ENCODE data around the gene BORCS5.
"Not testable (repeated sequence)": the region's sequence is repeated elsewhere in the genome, so short reads cannot be mapped to it uniquely, and the experiment has no call there.

The BORCS5 gene

DNA sequence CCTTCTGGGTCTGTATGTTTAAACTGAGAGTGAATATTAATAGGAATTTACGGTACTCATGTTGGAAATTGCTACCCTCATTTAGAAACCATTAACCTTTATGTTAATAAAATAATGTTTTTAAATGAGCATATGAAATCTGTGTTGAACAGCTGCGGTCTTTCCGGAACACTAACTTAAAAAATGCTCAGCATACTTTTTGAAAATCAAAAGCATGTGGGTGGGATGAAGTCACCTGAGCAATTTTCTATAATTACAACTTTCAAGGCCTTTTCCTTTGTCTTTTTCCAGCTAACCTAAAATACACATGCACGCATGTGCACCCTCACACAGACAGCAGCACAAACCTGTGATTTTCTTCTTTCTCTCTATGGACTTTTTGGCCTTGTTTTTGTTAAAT lies 39.8 kb downstream of the BORCS5 start:
- DNase-seq, result no peak

DNA sequence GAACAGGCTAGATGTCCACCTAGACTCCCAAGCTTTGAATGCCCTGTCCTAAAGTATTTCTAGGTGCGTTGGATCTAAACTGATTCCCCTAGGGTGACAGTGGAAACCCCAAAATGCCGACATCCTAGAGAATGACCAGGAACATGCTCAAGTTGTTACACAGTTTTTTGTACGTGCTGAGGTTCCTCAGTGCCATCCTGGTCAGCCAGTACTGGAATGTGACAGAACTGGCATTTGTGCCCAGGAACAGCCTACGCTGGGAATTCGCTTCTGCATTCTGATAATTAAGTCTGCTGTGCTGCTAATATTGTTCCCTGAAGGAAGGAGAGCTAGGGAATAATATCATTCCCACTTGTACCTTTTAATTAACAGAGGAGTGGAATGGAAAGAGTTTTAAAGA lies 40.3 kb downstream of the BORCS5 start:
- DNase-seq, result no peak

DNA sequence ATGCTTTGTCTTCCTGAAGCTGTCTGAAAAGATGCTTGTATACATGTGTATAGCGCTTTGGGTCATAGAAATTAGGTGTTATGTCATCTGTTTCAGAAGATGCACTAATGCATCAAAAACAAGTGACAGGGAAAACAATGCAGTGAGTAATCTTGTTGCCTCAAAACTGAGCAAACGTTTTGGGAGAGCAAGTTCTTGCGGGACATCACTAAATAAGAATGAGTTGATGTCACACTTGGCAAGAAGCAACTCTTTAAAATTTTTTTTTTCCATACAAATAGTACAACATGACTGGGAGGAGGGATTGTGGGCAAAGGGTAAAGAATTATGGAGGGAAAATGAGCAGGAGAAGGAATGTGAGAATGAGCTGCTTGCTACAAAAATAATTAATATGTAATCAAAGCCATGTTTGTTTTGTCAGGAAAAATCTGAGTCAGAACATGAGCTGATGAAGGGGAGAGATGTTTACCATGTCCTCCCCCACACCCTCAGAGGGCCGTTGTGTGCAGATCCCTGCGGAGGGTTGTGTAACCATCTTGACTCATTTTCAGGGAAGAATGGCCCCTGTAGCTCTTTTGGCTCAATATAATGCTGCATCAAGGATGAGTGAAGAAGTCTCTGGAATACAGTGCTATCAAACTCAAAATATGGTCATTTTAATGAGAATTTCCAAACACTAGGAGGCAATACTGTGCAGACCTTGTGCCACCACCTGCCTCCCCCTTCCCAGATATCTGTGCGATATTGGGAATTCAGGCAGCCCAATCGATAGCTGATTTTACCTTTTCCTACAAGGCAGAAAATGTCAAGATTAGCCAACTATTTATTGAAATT lies 41.4 kb downstream of the BORCS5 start:
- no peak for DNase-seq

DNA sequence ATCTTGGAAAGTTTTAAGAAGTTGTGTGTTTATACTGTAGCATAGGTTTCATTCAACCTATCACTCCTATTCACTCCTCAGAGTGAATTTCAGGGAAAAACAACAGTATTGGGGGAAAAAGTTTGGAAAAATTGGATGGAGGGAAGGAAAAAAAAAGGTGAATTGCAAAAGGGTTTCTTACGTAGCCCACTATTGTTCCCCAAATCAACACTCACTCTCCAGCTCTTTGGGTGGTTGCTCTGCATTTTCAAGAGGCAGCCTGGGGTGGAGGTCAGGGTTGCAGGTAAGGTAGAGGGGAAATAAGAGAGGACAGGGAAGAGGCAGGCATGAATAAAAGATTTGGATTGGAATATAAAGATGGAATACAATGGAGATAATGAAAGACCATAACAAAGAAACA lies 42.3 kb downstream of the BORCS5 start:
- no peak for DNase-seq

DNA sequence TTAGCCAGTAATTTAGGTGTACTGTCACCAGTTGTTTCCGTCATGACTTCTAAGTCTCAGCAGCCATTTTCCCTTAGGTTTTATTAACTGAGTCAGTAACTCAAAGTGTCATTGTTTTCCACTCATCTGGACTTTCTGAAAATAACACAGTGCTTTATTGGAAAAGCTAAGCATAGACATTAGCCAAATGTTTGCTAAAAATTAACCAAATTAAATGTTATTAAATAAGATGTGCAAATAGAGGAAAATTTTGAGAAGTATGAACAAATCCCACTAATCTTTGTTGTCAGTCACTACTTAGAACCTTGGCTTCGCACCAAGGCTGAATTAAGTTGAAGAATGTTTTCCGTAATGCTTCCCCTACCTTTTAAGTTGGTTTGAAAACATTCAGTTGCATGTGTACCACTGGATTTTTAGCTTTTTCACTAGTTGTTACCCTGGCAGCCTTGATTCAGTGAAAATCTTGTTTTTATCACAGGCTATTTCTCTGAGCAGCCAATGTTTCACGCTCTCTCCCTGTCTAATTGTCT lies 43.0 kb downstream of the BORCS5 start:
- no peak for DNase-seq

DNA sequence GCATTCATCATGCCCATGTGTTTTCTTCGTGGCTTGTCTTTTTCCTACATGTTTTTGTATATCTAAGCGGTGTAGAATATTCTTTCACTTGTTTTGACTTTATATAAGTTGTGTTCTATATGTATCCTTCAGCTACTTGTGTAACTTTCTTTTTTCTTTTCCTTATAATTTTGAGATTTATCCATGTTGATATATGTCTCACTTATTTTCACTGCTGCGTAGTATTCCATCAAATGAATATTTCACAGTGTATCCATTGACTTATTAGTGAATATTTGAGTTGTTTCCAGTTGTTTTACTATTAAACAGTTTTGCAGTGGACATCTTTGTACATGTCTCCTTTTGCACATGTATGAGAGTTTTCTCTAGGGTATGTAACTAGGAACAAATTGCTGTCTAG lies 43.9 kb downstream of the BORCS5 start:
- no peak for DNase-seq

DNA sequence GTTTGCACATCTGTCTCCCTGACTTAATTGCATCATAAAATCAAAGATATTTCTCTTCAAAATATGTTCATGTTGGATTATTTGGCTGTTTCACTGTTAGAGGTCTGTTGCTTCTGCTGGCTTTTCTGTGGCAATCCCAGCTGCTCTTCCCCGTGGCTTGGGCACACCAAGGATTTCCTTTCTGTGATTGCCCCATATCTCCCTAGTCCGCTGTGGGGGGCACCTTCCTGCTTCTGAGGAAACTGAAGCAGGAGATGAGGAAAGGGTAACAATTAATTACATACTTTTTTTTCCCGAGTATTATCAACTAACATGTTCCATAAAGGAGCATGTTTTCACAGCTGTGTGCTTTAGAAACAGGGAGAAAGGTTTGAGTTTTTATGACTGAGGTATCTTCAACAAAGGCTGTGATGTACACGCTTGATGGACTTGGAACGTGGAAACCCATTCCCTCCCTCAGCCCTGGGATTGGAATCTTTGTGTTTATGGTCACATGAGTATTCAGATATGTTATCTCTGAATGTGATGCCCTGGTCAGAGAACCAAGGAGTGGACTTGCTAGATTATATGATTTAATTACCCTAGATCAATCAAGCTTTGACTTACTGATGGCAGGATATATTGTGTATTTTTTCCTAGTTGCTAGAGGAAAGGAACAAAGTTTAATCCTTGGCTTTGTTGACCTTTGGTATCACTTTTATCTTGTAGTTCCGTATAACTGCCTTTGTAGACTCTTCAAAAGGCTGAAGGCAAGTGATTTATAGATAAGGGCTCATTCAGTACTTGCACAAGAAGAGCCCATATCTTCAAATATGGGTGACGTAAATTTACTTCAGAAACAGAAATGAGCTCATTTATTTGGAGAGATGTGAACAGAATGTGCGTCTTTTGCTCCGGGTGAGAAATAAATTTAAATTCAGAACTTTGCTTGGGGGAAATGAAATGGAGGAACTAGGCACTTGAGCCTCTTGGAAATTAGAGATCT lies 46.7 kb downstream of the BORCS5 start:
- no peak for DNase-seq

DNA sequence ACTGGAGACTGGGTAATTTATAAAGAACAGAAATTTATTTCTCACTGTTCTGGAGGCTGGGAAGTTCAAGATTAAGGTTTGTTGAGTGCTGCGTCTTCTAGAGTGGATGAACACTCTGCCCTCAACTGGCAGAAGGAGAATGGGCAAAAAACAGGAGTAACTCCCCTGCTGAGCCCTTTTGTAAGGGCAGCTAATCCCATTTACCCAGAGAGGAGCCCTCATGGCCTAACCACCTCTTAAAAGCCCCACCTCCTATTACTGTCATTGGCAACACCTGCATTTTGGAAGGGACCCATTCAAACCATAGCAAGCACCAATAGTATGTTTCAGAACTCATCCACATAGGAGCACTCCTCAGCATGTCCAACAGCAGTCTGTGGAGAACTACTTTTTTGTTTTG lies 47.4 kb downstream of the BORCS5 start:
- no peak for DNase-seq

DNA sequence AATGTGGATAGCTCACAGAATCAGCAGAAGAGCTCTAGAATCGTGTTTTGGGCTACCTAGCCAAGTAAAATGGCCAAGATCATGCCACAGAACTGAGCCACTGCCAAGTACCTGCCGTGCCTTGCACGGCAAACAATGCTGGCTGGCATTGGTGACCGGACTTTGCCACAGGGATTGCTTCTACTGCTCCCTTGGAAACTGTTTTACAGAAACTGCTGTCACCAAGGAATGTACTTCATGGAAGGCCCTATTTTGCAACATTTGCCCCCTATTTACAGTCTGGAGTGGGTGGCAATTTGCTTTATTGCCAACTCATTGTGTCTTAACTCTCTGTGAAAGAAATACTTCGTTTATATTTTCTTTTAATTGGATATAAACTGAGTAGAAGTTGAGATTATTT lies 49.0 kb downstream of the BORCS5 start:
- peak; percentile 26 for DNase-seq

DNA sequence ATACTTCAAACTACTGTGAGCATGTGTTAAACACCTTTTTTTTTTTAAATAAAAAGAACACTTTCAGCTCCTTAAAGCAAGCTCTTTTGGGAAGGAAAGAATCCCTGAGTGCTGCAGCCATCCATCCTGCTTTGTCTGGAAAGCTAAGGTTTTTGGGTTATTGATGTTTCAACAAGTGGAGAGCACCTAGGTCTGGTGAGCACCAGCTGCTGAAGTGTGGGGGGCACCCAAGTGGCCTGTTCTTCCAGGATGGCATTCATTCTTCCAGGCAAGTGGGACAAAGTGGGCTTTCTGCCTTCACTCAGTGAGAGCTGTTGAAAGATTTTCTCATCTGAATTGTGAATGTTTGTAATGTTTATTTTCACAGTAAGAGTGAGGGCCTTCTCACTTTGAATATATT lies 49.9 kb downstream of the BORCS5 start:
- DNase-seq, result no peak

DNA sequence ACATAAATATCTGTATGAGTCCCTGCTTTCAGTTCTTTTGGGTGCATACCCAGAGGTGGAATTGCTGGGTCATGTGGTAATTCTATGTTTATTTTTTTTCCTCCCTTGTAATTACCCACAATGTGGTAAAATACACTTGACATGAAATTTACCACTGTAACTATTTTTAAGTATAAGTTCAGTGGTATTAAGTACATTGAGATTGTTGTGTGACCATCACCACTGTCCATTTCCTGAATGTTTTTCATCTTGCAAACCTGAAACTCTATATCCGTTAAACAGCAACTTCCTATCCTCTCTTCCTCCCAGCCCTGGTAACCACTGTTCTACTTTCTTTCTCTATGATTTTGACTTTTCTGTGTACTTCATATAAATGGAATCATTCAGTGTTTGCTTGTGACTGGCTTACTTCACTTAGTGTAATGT lies 51.4 kb downstream of the BORCS5 start:
- no peak for DNase-seq

DNA sequence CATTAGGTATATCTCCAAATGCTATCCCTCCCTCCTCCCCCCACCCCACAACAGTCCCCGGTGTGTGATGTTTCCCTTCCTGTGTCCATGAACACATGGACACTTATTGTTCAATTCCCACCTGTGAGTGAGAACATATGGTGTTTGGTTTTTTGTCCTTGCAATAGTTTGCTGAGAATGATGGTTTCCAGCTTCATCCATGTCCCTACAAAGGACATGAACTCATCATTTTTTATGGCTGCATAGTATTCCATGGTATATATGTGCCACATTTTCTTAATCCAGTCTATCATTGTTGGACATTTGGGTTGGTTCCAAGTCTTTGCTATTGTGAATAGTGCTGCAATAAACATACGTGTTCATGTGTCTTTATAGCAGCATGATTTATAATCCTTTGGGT lies 52.5 kb downstream of the BORCS5 start:
- DNase-seq, result not testable (repeated sequence)

DNA sequence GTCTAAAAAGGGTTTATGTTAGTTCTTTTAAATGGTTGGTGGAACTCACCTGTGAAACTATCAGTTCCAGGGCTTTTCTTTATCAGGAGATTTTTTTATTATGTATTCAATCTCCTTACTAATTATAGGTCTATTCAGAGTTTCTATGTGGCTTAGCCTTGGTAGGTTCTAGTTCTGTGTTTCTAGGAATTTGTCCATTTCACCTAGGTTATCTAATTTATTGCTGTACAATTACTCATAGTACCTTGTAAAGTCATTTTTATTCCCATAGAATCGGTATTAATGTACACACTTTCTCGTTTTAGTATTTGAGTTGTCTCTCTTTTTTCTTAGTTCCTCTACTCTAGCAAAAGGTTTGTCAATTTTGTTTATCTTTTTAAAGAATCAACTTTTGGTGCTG lies 59.0 kb downstream of the BORCS5 start:
- DNase-seq, result no peak

DNA sequence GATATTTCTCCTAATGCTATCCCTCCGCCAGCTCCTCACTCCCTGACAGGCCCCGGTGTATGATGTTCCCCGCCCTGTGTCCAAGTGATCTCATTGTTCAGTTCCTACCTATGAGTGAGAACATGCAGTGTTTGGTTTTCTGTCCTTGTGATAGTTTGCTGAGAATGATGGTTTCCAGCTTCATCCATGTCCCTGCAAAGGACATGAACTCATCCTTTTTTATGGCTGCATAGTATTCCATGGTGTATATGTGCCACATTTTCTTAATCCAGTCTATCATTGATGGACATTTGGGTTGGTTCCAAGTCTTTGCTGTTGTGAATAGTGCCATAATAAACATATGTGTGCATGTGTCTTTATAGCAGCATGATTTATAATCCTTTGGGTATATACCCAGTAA lies 62.3 kb downstream of the BORCS5 start:
- DNase-seq, result not testable (repeated sequence)

DNA sequence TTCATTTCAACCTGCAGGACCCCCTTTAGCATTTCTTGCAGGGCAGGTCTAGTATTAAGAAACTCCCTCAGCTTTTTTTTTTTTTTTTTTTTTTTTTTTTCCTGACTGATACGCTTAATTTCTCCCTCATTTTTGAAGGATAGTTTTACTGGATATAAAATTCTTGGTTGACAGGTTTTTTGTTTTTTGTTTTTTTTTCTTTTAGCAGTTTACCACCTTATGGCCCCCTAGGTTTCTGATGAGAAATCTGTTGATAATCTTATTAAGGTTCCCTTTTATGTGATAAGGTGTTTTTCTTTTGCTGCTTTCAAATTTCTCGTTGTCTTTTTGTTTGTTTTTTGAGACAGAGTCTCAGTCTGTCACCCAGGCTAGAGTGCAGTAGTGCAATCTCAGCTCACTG lies 66.5 kb downstream of the BORCS5 start:
- no peak for DNase-seq

DNA sequence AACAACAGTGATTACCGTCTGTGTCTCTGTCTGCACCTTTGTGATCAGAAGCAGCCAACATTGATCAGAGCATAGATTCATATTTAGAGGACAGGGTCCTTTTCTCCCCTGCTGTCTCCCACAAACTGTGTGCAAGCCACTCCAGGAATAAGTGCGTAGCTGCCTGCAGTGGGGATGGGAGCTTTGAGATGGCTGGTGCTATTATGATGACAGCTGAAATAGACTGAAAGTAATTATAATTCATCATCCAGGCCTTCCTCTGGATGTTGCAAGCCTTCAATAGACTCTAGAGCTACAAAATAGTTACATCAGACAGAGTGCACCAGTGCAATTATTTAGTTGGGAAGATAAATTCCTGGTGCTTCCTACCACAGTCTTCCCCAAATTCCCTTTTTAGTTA lies 68.1 kb downstream of the BORCS5 start:
- no peak for DNase-seq

DNA sequence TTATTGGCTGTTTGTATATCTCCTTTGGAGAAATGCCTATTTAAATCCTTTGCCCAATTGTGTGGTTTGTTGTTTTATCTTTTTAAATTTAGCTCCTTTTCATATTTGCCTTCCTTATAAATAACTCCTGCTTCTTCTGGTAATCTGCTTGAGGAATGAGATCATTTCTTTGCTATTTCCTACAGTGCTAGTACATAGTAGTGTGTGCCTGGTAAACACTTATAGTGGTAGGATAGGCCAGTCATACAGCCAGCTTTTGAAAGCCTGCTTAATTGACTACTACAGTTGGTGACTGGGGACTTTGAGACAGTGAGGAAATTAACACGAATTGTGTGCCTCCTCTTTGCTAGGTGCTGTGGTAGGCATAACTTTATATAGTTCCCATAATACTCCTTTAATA lies 68.7 kb downstream of the BORCS5 start:
- DNase-seq, result no peak

DNA sequence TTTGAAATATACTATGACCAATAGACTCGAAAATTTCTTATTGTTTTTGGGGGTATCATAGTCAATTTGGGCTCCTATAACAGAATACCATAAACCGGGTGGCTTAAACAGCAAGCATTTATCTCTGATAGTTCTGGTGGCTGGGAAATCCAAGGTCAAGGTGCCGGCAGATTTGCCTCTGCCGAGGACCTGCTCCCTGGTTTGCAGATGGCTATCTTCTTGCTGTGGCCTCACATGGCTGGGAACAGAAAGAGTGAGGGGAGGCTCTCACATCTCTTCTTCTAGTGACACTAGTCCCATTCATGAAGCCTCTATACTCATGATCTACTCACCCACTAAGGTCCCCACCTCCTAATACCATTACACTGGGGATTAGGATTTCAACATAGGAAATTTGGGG lies 70.7 kb downstream of the BORCS5 start:
- no peak for DNase-seq

DNA sequence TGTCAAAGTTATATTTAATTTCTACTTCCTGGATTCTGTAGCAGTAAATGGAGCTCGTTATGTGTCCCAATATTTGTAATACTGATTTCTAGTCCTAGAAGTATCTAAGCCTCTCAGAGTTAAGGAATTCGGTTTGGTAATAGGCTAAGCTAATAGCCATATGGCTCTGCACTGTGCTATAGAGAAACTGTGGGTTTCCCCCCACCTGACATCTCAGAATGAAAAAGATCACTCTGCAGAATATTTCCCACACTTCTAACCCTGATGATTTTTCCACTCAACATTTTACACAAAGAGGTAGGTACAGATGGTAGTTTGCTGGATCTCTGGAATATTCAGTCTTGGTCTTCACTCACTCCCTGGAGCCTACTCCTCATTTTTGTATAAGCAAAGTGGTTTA lies 71.2 kb downstream of the BORCS5 start:
- DNase-seq, result no peak

DNA sequence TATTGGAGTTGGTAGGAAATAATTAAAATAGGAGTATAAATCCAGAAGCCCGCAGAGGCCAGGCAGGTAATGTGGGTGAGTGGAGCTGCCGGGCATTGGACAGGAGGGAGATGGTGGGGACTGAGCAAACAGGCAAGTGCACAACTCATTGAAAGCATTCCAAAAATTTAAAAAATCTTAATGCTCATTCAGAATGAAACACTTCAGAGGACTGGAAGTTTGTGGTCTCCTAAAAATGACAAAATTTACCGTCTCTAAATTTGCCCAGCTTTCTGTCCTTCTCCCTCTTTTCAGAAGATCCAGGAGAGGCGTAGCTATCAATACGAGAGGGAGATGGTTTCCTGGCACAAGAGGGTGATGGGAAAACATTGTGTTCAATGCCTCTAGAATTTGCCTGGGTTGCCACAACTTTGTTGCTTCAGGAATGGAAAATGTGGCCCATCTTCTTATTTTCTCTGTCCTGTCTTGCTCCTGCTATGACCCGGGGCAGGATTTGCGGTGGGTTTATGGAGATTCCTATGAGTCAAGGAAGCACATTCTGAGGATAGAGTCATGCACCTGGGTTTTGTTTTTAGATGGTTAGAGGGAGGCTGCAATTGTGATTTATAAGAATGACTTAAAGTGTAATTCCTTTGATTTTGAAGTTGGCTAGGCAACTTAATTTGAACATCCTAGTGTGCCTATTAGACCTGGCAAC lies 72.2 kb downstream of the BORCS5 start:
- no peak for DNase-seq

DNA sequence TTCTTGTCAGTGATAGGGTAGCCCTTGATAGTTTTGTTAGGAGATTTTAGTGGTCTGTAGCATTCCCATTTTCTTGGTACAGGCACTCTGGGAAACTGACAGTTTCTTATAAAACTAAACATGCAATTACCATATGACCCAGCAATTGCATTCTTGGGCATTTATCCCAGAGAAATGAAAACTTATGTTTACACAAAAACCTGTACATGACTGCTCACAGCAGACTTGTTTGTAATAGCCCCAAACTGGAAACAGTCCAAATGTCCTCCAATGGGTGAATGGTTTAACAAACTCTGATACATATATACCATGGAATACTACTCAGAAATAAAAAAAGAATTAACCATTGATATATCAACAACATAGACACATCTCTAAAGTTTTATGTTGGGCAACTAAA lies 75.5 kb downstream of the BORCS5 start:
- DNase-seq, result peak; percentile 86

DNA sequence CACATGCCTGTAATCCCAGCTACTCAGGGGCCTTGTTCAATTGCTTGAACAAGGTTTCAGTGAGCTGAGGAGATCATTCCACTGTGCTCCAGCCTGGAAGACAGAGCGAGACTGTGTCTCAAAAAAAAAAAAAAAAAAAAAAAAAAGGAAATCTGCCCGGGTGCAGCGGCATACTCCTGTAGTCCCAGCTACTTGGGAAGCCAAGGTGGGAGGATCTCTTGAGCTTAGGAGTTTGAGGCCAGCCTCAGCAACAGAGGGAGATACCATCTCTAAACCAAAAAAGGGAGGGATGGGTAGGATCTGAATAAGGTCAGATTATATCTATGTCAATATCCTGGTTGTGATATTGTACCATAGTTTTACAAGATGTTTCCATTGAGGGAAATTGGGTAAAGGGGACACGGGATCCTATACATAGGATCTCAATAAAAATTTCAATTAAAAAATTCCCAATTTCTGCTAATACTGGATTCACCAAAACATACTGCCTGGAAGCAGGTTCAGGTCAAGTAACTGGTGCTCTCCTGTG lies 76.4 kb downstream of the BORCS5 start:
- DNase-seq, result no peak

DNA sequence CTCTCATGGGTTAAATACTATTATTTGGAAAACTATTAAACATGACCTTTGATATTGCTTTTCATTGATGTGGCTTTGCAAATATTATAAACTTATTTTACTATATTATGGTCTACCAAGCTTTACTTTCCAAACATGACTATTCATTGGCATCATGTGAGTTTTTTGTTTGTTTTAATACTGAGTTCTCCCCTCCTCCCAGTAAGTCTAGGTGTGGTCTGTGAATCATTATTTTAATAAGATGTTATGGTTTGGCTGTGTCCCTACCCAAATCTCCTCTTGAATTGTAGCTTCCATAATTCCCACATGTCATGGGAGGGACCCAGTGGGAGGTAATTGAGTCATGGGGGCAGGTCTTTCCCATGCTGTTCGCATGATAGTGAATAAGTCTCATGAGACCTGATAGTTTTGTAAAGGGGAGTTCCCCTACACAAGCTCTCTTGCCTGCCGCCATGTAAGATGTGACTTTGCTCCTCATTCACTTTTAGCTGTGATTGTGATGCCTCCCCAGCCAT lies 80.0 kb downstream of the BORCS5 start:
- no peak for DNase-seq
